Fibroblast of peridontal ligament (primary cell): ENCODE data around the gene ABCC3.

Experiments
- DNase-seq: peaks from one replicate; pipeline ENCODE4 v3.0.0-alpha.2; 2010; ENCODE audit errors: extremely low read depth

ABCC3 gene

DNA sequence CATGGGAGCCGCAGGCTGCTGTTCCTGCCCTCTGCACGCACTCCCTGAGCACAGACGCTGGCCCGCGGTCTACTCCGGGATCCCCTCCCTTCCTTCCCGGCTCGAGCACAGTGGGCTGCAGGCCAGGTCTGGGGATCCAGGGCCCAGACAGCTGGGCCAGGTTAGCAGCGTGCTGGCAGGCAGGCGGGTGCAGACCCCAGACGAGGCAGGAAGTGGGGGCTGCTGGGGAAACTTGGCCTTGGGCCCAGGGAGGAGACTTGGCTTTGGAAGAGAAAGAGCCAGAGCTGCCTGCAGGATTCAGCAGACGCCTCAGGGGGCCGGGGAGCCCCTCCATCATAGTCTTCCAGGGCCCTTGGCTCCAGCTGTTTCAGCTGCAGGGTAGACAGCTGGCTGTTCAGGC, 30.2 kb upstream of the ABCC3 start:
- peak; percentile 37 for DNase-seq

DNA sequence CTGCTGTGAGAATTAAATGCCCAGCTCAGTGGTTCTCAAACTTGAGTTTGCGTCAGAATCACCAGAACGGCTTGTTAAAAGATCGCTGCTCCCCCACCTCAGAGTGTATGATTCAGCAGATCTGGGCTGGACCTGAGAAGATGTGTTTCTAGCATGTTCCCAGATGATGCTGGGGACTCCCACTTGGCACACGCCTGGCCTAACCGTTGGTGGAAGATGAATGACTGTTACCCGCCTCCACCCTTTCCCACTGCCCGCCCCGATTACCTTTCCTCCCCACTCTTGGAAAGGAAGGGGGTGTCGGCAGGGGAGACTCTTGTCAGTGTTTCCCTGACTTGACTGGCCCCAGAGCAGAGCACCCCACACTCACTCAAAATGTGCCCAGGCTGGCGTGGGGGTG, 29.3 kb upstream of the ABCC3 start:
- no peak for DNase-seq

DNA sequence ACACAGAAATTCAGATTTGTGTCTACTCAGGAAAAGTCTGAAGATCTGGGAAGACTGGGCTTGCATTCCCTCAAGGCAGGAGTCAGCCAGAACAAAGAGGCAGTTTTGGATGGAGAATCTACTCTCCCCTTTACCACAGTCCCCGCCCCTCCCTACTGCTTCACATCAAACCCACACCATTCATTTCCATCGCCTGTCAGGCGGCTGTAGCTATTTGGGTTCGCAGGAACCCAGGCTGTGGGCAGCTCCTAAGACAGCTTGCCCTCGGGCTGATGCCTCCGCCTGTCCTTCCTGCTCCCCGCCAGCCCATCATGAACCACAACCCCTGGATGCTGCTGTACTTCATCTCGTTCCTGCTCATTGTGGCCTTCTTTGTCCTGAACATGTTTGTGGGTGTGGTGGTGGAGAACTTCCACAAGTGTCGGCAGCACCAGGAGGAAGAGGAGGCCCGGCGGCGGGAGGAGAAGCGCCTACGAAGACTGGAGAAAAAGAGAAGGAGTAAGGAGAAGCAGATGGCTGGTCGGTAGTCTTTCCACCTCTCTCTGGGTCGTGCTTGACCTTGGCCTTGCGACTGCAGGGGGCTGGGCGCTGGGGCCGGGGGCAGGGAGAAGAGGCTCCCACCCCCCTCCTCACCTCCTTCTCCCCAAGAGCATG, 27.0 kb upstream of the ABCC3 start:
- DNase-seq: no peak

DNA sequence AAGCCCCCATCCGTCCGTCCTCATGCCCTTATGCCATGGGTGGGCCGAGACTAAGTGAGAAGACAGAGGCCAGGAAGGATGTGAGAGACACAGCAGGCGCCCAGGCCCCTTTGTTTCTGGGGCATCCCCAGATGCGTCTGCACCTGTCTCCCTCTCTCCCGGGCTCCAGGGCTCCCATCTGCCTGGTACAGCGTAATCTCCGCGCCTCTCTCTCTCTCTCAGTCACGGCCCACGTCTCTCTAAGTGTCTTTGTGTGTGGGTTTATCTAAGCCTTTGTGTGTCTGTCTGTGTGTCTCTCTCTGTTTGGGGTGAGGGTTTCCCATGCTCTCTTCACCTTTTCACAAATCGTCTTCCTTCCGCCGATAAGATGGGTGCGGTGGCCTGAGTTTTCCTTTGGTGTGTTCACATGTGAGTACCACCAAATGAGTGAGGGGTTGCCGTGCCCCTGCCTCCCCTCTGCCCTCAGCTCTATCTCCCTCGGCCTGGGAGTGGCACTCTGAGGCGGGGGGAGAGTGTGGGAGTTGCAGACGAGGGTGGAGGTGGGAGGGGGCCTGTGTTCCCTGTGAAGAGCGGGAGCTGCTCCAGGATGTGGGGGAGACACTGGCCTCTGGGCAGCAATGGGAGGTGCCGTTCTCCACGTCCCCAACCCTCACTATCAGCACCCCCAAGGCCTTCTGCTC, 25.8 kb upstream of the ABCC3 start:
- DNase-seq: no peak

DNA sequence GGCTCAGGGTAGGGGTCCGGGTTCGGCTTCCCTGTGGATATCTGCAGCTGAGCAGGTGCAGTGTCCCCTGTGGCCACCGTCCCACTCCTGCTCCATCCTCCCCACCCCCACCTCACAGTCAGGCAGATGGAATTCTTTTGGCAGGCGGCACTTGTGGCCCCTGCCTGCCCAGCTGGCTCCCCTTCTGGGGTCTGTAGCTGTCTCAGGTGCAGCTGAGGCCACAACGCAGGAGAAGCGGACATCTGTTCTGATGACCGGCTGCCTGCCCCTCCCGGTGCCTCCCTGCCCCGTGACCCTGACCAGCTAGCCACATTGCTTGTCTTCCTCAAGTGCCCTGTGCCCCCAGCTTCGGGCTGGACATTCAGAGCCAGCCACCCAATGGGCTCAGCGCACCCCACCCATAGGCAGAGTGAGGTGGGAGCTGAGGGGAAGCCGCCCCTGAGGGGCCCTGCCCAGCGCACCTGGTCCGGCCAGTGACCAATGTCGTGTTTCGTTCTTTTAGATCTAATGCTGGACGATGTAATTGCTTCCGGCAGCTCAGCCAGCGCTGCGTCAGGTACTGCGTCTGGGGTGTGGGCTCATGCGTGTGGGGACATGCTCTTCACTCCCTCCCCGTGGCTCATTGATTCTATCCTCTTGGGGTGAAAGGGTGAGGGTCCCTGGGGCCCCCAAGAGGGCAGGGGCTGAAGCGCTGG, 25.2 kb upstream of the ABCC3 start:
- DNase-seq: no peak

DNA sequence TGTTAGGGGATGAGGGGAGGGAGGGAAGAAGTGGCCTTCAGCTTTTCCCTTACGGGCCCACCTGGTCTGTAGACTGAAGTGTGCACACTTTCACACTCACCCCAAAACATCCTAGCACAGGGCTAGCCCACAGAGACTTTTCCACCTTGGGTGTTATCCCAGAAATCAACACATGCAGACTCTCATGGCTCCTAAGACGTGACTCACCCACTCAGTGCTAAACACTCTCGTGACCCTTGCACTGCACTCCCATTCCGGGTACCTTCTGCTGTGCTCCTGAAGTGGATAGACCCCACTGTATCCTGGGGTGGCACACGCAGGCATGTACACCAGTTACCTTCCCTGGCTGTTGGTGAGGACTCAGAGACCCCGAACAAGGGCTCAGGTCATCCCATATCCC, 23.0 kb upstream of the ABCC3 start:
- no peak for DNase-seq

DNA sequence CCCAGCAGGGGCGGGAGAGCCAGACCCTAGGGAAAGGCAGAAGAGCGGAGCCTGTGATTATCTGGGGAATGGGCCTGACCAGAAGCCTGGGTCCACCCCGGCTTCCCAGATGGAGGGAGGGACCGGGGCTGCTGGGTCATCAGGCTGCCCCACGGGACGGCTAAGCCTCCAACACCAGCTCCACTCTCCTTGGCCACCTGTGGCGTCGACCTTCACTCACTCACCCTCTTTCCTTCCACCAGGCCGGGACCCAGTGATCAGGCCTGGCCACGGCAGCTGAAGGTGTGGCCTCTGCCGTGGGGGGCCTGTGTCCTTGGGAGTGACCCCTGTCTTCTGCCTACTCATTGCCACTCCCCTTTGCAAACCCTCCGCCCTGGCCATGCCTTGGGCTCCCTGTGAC, 22.4 kb upstream of the ABCC3 start:
- no peak for DNase-seq

DNA sequence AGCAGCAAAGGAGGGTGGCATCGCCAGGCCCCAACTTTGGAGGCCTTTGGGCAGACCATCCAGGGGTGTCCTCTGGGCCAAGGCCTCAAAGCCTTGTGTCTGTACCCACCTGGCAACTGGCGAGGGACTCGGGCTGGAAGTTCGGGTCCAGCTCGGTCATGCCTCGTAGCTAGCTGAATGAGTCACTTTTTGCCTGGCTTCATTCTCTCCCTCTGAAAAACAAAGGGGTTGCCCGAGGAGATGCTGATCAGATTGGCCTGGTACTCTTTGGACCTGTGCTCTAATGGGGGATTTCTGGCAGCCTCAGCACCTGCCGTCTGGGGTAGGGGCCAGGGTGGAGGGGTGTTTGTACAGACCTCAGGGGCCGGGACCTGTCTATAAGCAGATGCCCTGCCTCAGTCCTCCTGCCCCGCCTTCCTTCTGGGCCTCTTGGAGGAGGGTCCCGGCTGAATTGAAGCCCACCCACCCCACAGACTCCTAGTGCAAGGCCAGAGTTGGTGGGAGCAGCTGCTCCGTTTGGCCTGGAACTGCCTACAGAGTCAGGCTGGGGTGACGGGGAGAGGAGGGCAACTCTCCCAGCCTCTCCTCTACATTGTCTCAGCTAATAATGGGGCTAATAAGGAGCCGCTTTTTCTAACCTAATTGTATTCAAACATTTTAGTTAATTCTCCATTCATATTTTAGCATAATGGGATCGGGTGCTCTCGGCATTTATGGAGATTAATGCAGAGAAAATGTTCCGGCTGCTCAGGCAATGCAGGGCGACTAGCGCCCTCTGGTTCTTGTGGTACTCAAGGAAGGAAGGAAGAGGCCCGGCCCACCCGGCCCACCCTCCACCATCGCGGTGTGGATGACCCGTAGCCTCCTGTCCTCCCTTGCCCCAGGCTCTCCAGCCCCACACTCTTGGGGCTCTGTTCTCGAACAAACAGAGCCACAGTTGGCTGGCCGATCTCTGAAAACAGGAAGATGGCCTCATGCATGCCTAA, 21.4 kb upstream of the ABCC3 start:
- DNase-seq: peak; percentile 23

DNA sequence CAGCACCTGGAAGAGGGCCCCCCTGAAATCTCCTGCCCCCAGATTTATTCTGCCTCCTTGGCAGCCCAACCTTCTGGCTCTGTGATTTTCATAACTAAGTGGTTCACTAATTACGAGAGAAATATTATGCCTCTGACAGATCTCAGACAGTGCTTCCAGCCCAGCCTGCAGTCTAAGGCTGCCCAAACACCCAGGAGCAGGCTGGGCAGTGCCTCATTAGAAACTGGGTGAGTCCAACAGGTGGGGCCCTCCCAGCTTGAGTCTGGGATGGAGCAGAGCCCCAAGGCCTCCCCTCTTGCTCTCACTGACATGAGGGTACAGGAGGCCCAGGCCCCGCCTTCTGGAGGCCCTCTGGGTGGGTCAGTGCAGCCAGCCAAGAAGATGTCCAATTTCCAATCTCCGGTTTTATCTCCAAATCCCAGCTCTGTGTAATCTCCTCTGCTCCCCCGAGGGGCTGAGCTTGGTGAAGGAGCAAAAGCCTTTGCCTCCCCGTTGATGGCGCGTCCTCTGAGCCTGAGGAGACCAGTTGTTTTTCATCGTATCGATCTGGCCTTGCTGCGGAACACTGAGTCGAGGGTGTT, 20.1 kb upstream of the ABCC3 start:
- no peak for DNase-seq

DNA sequence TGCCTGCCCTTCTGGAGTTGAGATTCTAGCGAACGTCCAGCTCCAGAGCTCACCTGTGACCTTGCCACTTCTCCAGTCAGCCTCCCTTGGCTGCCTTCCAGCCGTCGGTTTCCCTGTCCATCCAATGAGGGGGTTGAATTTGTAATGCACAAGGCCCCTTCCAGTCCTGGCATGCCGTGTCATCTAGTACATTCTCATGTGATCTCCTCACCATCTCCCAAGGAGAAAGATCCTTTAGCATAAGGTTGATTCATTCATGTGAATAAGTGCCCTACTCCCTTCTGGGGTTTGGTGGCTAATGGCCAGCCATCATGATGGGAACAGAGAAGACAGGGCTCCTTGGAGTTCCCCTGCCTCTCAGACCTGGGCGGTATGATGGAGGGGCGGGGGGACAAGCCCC, 18.9 kb upstream of the ABCC3 start:
- DNase-seq: no peak

DNA sequence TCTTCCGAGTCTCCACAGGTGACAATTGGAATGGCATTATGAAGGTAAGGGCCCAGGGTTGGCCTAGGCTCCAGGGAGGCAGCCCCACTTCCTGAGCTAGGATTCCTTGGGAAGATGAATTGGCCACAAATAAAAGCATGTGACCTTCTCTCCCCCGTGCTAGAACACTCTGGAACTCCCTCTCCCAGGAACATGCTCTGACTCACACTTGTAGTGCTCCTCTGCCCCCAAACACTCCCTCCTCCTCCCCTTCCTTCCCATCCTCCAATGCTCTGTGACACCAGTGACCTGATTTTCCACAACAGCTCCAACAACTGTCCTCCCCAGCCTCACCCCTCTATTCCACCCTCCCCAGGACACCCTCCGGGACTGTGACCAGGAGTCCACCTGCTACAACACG, 16.4 kb upstream of the ABCC3 start:
- no peak for DNase-seq

DNA sequence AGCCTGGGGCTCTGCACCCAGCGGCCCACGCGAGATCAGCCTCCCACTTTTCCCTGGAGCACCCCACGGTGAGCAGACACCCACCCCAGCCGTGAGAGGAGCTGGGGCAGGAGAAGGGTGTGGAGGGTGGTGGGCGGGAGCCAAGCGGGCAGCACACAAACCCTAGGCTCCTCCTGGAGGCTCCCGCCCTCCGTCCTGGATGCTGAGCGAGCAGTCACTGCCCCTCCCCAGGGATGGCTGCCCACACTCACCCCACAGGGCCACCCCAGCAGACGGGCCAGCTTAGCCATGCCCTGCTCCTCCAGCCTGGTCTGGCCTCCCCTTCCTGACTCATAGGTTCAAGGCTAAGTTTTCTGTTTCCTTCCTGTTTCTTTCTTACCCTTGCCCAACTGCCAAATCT, 15.7 kb upstream of the ABCC3 start:
- no peak for DNase-seq

DNA sequence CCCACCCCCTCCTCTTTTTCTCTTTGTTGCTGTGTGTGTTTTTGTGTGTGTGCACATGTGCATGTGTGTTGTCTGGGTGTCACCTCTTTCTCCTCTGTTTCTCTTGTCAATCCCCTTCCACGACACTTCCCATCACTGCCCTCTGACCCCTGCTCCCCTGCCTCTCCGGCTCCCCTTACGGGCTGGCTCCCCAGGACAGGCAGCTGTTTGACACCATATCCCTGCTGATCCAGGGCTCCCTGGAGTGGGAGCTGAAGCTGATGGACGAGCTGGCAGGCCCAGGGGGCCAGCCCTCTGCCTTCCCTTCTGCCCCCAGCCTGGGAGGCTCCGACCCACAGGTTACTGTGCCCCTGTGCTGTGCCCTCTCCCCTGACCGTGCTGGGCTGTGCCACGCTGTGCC, 15.2 kb upstream of the ABCC3 start:
- no peak for DNase-seq

DNA sequence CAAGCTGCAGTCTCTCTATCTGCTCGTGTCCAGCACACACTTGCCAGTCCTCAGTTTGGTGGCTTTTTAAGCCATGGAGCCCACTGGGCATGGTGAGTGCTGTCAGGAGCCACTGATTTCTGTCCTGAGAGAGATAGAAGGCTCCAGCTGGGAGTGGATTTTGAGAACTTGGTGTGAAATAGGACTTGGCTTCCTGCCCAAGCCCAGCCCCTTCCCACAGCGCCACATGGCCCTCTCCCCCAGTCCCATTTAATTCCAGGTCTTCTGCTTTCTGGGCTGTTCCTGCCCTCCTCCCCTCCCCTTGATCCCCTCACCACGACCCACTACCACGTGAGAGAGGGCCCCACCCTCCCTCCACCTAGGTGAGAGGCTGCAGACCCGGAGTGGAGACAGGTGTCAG, 14.4 kb upstream of the ABCC3 start:
- DNase-seq: no peak

DNA sequence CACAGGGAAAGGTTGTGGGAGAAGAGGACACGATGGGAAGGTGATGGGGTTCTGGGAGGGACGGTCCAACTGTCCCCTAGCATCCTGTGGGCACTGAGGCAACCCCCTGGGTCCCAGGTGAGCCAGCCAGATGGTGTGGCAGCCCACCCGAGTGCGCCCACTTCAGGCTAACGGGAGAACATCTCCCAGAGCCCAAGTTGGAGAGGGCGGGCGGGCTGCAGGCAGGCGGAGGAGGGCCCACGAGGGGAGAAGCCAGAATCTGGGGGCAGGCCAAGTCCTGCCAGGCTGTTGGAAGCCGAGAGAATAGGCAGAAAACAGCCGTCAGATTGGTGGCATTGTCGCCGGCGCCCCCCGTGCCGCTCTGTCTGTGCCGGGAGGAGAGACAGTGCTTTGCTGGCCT, 13.8 kb upstream of the ABCC3 start:
- no peak for DNase-seq

DNA sequence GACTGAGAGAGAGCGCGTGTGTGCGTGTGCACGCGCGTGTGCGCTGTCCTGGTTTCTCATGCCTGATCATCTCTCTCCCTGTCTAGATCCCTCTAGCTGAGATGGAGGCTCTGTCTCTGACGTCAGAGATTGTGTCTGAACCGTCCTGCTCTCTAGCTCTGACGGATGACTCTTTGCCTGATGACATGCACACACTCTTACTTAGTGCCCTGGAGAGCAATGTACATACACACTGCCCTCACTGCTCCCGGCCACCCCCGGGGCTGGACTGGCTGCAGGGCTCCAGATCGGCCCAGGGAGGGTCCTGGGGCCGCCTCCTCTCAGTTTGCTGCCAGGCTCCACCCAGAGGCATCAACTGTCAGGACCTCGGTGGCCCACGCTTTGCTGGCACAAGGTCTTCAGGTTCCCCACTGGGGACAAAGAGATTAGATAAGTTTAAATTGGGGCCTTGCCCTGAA, 13.1 kb upstream of the ABCC3 start:
- DNase-seq: no peak

DNA sequence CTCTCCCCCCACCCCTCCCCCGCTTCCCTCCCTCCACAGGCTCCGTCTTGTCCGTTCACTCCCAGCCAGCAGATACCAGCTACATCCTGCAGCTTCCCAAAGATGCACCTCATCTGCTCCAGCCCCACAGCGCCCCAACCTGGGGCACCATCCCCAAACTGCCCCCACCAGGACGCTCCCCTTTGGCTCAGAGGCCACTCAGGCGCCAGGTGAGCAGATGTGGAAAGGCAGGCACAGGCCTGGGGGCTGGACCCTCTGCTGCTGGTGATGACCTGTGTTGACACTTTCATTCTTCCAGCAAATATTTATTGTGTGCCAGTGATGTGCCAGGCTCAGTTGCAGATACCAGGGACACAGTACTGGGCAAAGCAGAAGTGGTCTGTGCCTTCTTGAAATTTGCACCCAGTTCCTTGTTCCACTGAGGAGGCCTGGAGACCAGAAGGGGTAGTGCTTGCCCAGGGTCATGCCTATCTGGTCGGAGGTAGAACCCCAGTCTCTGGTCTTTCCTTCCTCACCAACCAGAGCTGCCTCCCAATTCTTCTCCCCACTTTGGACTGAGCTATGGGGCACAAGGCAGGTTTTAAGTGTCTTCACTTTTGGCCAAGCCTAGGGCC, 10.3 kb upstream of the ABCC3 start:
- no peak for DNase-seq

DNA sequence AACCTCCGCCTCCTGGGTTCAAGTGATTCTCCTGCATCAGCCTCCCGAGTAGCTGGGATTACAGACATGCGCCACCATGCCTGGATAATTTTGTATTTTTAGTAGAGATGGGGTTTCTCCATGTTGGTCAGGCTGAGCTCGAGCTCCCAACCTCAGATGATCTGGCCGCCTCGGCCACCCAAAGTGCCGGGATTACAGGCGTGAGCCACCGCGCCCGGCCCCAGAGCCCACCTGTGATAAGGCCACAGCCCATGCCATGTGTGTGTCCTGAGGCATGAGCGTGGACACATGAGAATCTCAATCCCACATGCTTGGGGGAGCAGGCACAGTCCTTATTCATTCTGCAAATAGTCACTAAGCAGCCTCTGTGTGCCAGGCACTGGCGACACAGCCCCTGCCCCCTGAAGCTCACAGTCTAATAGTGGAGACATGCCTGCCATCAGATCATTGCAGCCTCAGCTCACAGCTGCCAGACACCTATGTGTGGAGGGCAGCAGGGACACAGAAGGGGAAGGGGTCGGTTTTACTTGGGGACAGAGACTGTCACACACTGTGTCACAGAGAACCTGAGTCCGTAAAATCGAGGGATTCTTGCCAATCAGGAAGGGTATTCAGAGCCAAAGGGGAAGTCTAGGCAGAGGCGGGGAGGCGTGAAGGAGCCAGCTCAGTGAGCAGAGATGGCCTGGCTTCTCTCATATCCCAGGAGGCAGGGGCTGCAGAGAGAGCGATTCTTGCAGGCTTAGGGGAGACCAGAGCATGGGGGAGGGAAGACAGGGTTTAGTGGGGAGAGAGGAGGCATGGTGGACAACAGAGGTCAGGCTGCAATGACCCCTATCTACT, 9.4 kb upstream of the ABCC3 start:
- DNase-seq: no peak

DNA sequence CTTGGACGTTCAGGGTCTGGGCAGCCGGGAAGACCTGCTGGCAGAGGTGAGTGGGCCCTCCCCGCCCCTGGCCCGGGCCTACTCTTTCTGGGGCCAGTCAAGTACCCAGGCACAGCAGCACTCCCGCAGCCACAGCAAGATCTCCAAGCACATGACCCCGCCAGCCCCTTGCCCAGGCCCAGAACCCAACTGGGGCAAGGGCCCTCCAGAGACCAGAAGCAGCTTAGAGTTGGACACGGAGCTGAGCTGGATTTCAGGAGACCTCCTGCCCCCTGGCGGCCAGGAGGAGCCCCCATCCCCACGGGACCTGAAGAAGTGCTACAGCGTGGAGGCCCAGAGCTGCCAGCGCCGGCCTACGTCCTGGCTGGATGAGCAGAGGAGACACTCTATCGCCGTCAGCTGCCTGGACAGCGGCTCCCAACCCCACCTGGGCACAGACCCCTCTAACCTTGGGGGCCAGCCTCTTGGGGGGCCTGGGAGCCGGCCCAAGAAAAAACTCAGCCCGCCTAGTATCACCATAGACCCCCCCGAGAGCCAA, 8.6 kb upstream of the ABCC3 start:
- DNase-seq: peak; percentile 69
